ENCODE data around the gene POLR2L.

POLR2L gene

GRCh38 chr11:875769-876301 lies 33.5 kb upstream of the POLR2L start:
- no peak for DNase-seq (ENCODE audit: low spot score)
- TF ChIP-seq CTCF (IDR thresholded peaks at IDR 0.05; ENCODE audit: extremely low read depth, missing control alignments), result no peak

GRCh38 chr11:875203-875602 lies 32.9 kb upstream of the POLR2L start:
- no peak for DNase-seq (ENCODE audit: low spot score)
- TF ChIP-seq CTCF (IDR thresholded peaks at IDR 0.05; ENCODE audit: extremely low read depth, missing control alignments), result no peak

DNA sequence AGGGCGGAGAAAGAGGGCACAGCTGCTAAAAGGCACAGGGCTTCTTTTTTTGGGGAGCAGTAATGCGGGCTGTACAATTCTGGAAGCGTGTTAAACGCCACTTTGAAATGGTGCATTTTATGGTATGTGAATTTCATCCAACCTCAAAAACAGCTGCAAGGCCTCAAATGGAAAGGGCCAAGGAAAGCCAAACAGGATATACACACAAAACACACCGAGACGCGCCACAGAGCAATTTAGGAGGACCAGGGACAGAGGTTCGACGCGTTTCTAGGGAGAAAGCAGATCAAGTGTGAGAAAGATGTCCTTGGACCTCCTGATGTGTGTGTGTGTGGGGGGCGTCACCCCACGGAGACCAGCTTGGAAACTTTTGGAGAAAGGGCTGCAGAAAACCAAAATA lies 31.4 kb upstream of the POLR2L start:
- no peak for TF ChIP-seq CTCF (IDR thresholded peaks at IDR 0.05; ENCODE audit: extremely low read depth, missing control alignments)
- no peak for DNase-seq (ENCODE audit: low spot score)

DNA sequence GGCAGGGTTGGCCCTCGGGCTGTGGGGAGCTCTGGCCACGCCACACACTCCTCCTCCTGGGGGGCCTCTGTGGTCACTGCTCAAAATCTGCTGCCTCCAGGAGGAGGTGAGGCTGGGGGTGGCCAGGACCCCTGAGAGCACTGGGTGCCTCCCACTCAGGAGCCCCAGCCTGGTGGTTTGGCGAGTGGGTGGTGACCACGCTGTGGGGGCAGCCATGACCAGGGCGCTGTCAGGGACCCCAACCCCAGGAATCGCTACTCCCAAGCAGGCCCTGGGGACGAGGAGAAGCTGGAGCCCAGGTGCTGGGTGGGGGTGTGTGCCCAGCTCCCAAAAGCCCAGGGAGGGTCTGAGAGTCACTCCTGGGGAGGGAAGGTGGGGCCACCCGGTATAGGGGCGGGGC lies 30.5 kb upstream of the POLR2L start:
- no peak for DNase-seq (ENCODE audit: low spot score)
- TF ChIP-seq CTCF (IDR thresholded peaks at IDR 0.05; ENCODE audit: extremely low read depth, missing control alignments), result no peak

GRCh38 chr11:871472-871871 lies 29.1 kb upstream of the POLR2L start:
- DNase-seq (ENCODE audit: low spot score), result no peak
- no peak for TF ChIP-seq CTCF (IDR thresholded peaks at IDR 0.05; ENCODE audit: extremely low read depth, missing control alignments)

DNA sequence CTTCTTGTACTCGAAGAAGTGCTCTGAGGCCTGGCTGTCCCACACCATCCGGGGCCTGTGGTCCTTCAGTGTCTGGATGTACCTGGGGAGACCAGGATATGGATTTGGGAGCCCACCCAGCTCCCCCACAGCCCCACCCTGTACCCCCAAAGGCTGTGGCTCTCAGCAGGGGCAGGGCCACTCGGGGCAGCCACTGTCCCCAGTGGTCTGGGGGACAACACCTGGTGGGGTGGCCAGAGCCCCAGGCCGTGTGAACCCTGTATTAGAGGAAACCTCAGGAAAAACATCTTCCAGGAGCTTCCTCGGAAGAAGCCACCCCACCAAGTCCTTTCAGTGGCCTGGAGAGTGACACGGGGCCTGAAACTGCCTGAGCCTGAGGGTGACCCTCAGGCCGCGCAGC lies 28.1 kb upstream of the POLR2L start:
- TF ChIP-seq CTCF (IDR thresholded peaks at IDR 0.05; ENCODE audit: extremely low read depth, missing control alignments), result no peak
- no peak for DNase-seq (ENCODE audit: low spot score)

DNA sequence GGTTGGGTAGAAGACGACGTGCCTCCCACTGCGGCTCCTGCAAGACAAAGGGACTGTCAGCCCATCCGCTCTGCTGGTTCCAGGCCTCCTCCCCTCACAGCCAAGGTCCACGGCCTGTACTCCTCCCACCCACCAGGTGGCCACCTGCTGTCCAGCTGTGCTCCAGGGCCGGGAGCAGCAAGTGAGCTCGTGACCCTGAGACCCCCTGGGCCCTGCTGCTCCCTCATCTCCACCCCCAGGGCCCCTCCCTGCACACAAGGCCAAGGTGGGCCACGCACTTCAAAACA lies 27.7 kb upstream of the POLR2L start:
- no peak for TF ChIP-seq CTCF (IDR thresholded peaks at IDR 0.05; ENCODE audit: extremely low read depth, missing control alignments)
- DNase-seq (ENCODE audit: low spot score), result no peak
